Hypothalamus (tissue), 51 donors: ENCODE measurements around the gene TSFM.
"Not testable (repeated sequence)": the region's sequence is repeated elsewhere in the genome, so short reads cannot be mapped to it uniquely, and the experiment has no call there.

Experiments
- DNase-seq, 51 donors: peaks; one replicate each; lab custom pipeline; 2025; lab: John Stamatoyannopoulos, UW

Gene TSFM

DNA sequence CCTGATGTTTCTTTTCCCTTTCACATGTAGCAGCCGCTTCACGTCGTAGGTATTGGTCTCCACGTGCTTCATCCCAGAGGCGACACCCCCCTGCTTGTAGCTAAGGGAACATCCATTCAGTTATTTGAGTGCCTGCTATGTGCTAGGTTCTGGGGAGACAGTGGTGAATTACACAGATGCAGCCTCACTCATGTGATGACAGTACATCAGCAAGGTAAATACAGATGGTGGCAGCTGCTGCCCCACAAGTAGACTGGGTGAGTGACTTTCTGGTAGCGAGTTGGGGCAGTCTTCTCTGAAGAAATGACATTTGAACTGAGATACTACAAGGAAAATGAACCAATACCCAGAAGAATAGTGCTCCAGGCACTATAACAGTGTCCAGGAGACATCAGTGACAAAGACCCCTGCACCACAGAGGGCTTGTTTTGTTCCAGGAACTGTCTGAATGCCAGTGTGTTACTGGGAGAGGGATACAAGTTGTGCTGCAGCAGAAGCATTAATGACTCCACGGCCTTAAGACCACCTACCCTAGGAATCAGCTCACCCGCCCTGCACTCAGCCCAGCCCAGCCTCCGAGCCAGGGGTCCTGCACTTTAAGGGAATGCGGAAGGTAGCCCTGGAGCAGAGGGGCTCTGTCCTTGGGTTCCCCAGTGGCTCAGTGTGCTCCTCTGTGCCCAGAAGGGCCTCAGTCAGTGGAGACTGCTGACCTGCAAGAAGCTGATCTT is 28.6 kb downstream of the TSFM start:
- no peak for DNase-seq

DNA sequence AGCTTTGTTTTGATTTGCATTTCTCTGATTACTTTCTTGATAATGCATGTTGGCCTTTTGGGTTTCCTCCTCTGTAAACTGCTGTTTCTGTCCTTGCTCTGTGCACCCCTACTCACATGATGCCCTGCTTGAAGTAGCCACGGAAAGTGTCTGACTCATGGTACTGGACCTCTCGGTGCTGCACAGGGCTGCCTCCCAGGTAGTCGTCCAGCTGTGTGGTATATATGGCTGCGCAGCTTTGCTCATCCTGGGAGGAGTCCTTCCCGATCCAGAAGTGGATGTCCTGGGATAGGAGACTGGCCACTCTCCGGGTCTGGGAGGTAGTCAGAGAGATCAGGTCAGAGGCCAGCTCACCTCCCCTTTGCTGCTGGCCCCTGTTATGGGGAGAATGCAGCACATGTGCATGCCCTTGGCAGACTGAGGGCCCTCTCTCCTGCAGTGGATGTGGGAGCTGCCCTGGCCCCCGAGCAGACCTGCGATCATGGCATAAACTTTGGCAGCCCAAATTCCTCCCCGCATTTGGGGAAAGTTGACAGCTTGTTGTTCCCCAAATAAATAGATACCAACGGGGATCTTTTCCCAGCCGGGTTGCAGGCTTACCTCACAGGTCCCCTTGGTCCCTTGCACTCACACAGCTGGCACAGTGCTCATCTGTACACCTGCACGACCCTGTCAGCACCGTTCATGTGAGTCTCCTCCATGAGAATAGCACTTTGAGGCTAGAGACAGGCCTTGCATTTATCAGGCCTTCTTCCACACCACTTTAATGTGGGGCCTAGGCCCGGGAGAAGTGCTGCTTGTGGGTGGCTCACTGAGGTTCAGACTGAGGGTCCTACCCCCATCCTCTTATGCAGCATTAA is 30.8 kb downstream of the TSFM start:
- no peak for DNase-seq

DNA sequence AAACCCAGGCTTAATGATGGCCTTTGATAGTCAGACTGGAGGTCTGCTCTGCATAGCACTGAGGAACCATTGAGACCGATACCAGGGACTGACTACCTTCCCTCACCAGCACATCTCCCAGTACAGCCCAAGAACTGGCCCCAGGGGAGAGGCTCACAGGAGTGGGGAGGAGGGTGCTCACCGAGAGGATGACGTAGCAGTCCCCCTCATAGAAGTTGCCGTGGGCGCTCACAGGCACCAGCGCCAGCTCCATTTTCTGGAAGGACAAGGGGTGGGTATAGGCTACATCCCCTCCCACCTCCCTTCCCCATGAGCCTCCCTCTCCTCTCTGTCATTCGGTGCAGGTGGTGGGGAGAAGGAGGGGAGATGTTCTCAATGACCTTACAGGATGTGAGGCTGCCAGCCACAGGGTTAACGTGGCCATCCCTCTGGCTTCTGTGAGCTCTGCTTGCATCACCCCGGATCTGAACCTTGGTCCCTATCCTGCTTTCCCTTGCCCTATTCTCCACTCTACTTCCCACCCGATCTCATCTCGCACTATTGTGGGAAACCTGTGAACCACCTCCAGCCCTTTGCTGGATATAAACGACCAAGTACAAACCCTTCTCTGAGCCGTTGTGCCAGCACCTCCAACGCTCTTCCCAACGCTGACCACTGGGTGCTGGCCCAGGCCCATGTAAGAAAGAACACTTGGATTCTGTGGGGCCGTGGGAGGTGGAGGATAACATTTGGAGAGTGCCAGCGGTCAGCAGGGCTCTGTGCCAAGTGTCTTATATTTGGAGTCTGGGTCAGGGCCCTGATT is 31.6 kb downstream of the TSFM start:
- no peak for DNase-seq

DNA sequence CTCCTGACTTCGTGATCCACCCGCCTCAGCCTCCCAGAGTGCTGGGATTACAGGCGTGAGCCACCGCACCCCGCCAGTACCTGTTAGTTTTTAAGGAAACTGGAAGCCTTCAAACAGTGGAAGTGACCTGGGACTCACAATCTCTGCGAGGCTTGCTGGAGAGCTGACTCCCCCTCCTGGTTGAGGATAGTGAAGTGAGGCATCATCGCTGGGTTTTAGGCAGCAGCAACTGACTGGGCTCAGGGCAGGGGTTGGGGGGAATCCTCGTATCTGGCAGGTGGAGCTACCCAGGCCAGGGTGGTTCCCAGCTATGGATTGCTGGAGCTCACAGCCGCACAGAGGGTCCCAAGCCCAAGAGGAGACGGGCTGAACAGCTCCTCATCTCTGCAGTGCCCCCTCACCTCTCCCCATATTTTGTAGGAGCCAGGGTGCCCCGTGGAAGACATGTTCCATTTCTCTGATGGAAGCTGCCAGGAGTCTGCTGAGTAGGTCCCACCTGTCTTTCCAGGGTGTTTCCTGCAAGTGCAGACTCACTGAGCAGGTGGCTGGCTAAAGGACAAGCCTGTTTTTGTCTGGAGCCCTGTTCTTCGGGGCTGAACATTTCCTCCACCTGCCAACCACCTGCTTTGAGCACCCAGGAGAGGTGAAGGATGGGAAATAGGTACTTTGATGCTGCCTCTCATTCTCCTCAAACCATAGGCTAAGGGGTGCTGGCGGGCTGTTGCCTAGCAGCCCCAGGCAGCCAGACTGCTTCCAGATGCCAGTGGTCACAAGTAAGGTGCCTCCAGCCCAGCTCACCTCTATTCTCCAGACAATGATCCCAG is 32.8 kb downstream of the TSFM start:
- DNase-seq: no peak

DNA sequence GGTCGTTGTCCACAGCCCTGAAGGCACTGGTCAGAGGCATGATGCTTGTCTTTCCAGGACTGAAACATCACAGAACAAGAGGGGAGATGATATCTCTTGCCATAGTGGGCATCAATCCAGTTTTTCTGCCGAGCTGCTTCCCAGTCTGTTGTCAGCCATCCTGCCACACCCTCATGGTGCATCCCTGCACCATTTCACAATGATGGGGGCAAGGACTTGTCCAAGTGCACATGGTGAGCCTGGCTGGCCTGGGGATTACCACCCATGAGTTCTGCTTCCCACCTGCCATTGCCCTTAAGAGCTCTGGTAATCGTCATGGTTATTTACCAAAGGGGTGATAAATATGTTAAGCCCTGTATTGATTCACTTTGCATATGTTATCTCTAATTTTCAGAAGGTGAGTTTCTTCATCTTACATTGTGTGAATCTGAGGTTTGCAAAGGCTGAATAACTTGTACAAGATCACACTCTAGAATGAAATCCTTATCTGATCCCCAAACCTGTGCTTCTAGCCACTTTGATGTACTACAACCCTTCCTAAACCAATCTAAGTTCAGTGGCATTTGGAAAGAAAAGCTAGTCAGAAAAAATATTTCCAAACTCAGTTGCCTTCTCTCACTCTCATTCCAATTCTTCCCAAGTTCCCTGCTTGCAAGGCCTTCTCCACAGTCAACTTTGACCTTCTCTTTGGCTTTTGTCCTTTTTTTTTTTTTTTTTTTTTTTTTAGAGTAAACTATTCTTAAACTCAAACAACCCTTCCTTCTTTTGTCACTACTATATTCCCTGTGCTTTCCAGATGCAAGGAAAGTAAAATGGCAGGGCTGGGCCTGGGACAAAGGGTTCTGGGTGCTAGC is 33.6 kb downstream of the TSFM start:
- no peak for DNase-seq

DNA sequence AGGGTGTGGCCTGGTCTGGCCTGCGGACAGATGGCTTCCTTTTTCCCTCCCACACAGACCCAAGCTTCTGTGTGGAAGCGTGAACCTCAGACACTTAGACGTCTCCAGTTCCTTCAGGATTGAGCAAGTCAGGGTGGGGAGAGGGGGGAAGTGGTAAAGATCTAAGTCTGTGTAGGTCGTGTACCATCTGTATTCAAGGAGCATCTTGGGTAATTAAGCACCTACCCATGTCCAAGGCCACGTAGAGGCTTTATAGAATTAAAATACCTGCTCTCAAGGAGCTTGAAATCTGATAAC is 34.2 kb downstream of the TSFM start:
- DNase-seq: no peak

DNA sequence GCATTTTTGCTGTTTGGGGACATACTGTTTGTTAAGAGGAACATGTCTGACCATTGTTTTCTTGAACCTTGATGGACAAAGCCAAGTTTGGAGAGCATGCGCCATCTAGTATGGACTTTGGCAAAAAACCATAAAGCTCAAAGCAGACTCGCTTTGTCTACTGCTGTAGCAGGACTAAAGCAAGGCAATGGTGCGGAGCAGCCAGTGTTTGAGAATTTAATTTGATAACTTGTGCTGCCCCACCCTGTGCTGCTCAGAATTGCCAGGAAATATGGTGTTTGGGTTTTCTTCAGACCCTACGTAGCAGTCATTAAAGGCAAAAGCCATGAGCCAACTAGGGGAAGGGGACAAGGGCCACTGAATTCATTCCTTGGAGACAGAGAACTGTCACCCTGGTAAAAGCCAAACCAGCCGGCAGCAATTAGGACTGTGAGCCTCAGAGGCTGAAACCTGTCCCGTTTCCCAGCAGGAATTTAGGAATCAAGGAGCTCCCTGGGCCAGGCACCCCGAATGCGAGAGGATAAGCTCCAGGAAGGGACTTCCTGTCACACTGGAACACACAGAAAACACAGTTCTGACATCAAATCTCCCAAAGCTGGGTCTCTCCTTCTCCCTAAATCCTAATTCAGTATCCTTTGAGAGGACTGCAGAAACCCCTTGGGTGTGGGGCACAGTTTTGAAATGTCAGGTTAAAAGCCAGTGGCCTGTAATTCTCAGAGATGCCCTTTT is 34.8 kb downstream of the TSFM start:
- peak in 1 of 51 donors; percentile 40 for DNase-seq

DNA sequence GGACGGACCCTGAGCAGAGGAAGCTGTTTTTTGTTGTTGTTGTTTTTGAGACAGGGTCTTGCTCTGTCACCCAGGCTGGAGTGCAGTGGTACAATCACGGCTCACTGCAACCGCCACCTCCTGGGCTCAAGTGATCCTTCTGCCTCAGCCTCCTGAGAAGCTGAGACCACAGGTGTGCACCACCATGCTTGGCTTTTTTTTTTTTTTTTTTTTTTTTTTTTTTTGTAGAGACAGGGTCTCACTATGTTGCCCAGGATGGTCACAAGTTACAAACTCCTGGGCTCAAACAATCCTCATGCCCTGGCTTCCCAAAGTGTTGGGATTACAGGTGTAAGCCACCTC is 35.4 kb downstream of the TSFM start:
- DNase-seq: not testable (repeated sequence)

DNA sequence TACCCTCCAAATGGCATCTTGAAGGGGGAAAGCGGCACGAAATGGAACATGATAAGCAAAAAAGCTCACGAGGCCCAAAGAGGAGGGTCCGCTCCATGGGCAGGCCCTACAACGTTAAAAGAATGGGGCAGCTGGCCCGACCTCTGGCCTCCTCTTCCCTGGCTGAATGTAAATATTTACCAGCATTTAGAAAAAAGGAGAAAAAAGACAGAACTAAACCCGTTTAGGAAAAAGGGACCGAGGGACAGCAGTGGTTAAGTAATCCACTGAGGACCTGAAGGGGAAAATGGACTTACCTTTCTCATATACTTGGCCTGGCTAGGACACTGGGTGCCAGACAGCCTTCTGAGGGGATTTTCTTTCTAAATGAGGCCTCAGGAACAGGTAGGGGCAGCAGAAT is 37.5 kb downstream of the TSFM start:
- not testable (repeated sequence) for DNase-seq

DNA sequence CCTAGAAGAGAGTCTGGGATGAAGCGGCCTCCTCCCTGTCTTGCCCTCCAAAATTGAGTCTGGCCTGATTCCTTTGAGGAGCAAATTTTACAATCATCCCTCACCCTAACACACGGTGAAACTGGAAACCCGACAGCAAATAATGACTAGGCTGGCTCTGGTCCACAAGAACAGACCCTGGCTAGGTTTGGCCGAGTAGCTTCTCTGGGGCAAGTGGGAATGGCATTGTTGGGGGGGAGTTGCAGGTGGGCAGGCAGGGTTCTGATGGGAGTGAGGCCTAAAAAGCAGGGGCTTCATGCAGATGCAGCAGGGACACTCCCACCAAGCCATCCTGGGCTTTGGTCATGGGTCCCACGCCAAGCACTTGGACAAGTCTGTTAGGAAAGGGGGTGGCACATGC is 38.4 kb downstream of the TSFM start:
- not testable (repeated sequence) for DNase-seq

DNA sequence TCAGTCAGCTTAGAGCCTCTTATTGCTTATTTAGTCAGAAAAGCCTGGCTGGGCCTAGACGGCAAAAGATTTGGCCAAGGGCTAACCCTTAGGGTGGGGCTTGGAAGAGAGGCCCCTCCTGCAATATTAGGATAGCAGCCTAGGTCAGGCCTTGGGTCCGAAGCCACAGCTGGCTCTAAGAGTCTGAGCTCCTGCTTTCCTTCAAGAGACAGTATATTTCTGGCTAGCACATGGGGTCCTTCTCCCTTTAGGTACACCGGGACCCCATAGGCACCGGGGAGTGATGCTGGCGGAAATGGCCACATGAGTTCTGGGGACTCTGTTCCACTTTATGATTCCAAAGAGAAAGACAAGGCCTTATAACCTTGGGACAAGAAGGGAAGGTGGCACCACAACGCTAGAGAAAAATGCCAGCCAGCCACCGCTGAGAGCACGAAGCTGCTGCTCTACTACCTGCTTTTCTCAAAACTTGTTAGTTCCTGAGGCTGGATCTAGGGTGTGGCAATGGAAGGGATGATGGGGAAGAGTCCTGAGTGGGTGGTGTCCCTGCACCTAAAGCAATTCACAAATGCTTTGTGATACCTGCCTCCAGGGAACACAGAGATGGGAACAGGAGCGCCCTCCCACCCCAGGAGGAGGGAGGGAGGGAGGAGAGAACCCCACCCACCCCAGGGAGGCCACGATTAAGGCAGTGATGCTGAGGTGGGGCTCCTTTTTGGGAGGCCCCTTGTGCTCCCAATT is 39.1 kb downstream of the TSFM start:
- DNase-seq: peak in 1 of 51 donors; percentile 11

DNA sequence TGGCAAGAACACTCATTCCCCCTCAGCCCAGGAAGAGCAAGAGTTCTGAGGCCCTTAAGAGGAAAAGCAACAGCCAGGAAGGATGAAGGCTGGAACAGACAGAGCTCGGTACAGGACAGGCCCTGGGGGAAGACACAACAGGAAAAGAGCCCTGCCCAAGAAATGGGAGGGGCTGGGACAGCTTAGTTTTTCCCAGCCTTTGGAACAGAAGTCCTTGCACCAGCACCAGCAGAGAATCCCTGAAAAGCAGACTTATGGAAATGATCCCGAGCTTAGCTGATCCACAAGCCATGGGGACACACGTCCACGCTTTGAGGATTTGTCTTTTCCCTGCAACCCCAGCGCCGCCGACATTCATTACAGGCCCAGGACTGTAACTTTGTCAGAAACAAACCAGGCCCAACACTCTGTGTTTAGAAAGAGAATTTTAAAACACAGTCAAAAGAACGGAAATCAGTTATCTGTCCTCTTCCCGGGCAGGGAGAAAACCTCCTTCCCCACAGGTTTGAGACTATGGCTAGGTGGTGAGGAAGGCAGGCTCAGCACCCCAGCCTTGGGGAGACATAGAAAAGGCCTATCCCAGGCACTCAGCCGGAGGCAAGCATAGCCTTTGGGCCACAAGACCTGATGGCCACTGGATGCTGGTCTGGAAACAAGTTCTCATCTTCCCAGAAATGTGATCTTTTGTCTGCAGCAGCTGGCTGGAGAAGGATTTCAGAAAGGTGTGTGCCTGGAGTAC is 40.0 kb downstream of the TSFM start:
- DNase-seq: no peak

DNA sequence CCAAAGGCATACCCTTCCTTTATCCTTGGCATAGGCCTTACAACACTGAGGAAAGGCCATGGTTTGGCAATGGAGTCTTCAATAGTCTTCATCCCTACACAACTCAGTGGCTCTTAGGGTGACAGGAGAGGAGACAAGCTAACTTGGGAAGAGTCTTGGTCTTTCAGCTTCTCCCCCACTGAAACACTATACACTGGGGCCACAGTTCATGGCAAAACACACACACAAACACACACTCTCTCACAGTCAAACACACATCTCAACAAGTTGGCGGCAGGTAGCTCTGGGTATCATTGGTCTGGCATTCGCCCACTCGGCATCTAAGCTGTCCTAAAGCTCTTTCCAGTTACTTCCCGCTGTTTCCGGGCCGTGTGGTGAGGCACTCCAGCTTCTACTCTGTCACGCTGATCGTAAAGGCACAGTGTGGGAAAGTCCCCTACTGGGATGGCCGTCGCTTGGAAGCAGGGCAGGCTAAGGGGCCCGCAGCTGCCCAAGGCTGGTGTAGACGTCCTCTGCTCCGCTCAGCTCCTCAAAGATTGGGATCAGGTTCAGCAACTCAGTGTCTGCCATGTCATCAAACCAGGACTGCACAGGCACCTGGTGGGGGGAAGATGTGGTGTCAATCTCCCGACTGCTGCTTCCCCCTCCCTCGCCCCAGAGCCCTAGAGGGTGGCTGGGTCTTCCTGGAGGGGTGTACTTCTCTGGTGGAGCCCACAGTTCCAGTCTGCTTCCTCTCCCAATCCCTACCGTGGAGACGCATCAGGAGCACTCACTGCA is 40.7 kb downstream of the TSFM start:
- no peak for DNase-seq

DNA sequence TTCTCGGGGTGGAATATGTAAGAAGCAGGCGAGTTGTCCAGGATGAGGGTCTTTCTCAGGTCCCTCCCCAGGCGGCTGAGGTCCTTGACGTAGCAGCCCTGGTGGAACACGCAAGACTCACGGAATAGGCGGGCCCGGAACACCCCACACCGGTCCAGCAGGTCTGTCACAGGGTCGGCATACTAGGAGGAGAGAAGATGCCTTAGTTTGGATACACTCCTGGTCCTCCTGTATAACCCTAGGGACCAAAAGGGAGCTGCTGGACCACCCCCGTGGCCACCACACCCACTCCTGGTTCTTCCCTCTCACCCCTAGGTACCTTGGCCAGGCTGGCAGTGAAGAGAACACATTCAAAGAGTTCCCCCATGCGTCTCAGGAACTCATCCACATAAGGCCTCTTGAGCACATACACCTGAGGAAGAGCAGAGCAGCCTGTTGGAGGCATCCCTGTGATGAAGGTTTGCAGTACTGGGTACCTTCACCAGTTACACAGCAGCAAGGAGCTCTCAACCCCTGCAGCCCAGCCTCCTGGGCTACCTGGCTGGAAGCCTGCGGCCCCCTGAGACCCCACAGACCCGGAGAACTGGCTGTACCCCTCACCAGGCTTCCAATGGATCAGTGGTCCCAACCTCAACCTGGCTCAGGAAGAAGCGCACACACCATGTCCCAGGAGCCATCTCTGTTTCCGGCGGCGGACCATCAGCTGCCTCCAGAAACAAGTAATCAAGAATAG is 41.5 kb downstream of the TSFM start:
- no peak for DNase-seq

DNA sequence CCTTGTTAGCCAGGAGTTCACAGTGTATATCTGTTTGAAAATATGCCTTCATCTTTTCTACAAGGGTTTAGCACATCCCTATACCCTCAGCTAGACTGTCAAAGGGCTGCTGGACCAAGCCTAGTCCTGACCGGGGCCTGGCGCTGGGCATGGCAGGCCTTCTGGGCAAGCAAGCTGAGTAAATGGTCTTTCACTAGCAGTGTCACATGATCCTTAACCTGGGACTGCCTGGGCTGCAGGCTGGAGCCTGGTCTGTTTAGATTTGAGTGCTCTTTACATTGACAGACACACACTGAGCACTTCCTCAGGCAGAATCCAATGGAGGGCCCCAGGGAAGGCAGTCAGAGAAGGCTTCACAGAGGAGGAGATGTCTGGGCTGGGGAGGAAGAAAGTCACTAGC is 42.9 kb downstream of the TSFM start:
- DNase-seq: no peak

DNA sequence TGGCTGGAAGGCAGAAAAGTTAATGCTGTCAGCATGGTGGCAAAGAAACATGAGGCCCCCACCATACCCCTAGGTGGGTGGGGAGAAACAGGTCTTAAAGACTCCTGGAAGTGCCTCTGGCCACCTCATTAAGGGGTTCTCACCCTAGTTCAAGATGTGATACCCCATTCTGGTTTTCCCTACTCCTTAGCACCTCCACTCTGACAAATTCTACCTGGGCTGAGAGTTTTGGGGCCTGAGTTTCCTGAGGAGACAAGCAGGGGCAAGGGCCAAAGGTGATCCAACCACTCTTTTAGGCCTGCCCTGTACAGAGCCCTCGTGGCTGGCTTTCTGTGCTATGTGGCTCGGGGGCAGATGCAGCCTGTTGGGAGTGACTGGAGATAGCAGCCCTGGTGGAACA is 43.8 kb downstream of the TSFM start:
- DNase-seq: no peak
